Fibroblast of lung (primary cell): ENCODE measurements around the gene WDR64.

ENCODE experiments used
- CTCF ChIP-seq, 2 donors: IDR thresholded peaks in 1 of 2; conservative IDR thresholded peaks in 1 of 2; 1 replicate in 1 of 2; 2 replicates in 1 of 2; pipeline ENCODE4 v1.5.1; 2011 to 2012; ENCODE audit warnings: low read length in 2 of 2, control low read depth in 1 of 2, inconsistent platforms in 1 of 2, low read depth in 1 of 2, mild to moderate bottlenecking in 1 of 2
- EZH2 ChIP-seq: IDR thresholded peaks from 2 replicates; pipeline ENCODE4 v1.5.1; 2012; ENCODE audit warnings: low read length, control low read depth, mild to moderate bottlenecking; ENCODE audit errors: missing control alignments

GRCh38 chr1:241652012-241652411 lies at the start of gene WDR64:
- TF ChIP-seq CTCF (conservative IDR thresholded peaks at IDR 0.05 in 1 of 2, IDR thresholded peaks at IDR 0.05 in 1 of 2; ENCODE audit: low read depth in 1 of 2, low read length in 2 of 2) (no peak), EZH2 (no peak)
